ENCODE measurements around the gene ATF7.
"Not testable (repeated sequence)": the region's sequence is repeated elsewhere in the genome, so short reads cannot be mapped to it uniquely, and the experiment has no call there.

Gene ATF7

DNA sequence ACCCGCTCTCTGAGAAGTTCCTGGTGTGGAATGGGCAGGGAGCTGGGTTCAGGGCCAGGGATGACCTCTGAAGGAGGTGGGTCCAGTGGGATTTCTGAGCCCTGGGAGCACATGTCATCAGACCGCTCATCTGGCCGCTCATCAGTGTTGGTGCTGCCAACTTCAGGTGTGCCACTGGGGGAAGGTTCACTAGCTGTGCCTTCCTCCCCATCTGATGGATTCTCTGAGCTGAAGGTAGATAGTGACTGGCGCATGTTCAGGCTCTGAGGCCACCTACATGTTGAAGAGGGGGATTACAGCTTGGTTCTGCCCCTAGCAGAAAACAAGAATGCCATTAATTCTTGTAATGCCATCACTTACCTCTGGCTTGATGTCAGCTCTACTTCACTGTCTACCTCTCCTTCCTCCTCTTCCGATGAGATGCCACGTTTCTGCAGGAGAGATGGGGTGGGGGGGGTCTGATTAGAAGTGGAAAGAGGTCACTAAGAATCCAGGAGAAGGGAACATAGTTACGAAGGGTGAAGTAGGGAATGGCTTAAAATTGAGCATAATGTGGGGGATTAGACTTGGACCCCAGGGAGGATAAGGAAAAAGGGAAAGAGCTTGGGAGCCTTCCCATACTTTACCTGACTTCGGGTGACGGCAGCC is 144.1 kb downstream of the ATF7 start:
- H3K4me3 ChIP-seq (replicated peaks; ENCODE audit: low read depth, low read length), result no peak overlapping the region
- DNase-seq (ENCODE audit: extremely low read depth, insufficient read length), result no peak
- peaks cover 53% of the 10 kb centered on the region for H3K36me3 ChIP-seq (ENCODE audit: control insufficient read depth, insufficient read depth, low read length)
- H3K27me3 ChIP-seq (replicated peaks; ENCODE audit: control insufficient read depth, insufficient read depth, low read length), result no peaks in the 10 kb centered on the region
- TF ChIP-seq, protein P1, sequence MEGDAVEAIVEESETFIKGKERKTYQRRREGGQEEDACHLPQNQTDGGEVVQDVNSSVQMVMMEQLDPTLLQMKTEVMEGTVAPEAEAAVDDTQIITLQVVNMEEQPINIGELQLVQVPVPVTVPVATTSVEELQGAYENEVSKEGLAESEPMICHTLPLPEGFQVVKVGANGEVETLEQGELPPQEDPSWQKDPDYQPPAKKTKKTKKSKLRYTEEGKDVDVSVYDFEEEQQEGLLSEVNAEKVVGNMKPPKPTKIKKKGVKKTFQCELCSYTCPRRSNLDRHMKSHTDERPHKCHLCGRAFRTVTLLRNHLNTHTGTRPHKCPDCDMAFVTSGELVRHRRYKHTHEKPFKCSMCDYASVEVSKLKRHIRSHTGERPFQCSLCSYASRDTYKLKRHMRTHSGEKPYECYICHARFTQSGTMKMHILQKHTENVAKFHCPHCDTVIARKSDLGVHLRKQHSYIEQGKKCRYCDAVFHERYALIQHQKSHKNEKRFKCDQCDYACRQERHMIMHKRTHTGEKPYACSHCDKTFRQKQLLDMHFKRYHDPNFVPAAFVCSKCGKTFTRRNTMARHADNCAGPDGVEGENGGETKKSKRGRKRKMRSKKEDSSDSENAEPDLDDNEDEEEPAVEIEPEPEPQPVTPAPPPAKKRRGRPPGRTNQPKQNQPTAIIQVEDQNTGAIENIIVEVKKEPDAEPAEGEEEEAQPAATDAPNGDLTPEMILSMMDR (IDR thresholded peaks at IDR 0.05; ENCODE audit: insufficient read depth, low read length, poor library complexity, severe bottlenecking), result peak; percentile 26

GRCh38 chr12:53481458-53481857 is 144.7 kb downstream of the ATF7 start:
- not testable (repeated sequence) for H3K27me3 ChIP-seq (replicated peaks; ENCODE audit: control insufficient read depth, insufficient read depth, low read length); H3K4me3 ChIP-seq (replicated peaks; ENCODE audit: low read depth, low read length); DNase-seq (ENCODE audit: extremely low read depth, insufficient read length)
- H3K36me3 ChIP-seq (ENCODE audit: control insufficient read depth, insufficient read depth, low read length), result peaks cover 48% of the 10 kb centered on the region

DNA sequence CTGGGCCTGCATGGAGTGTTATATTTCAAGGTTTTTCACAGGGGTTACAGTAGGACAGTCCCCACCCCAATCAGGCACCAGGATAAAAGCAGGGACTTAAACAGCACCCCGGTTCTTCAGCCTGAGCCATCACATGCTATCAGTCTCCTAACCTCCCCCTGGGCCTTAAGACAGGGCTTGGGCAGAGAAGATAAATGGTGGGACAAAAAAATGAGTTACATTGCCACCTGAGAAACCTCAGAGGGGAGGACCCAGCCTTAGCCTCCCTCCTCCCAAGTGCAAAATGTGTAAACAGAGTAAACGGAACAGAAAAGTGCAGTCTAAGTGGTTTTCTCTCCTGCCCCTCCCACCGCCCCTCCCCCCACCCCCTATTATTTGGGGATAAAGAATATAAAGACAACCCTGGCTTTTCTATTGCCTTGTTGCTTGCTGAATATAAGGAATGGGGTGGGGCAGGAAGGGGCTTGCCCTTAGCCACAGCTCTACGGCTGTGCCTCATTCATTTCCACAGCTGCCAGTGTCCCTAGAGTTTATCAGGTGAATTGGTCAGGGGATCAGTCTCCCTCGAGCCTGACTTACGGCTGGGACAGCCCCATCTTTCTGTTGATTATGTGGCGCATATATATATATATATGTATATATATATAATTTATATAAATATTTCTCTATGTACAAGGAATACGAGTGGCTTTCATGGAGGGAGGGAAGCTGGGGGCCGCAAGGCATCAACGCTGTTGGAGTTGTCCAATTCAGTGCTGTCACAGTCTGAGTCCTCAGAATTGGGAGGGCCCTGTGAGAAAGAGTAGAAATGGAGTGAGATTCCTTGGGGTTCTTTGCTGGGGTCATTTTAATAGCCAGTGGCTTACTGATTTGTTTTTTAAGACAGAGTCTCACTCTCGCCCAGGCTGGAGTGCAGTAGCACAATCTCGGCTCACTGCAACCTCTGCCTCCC is 145.4 kb downstream of the ATF7 start:
- no peak for DNase-seq (ENCODE audit: extremely low read depth, insufficient read length)
- TF ChIP-seq, protein P1 (IDR thresholded peaks at IDR 0.05; ENCODE audit: insufficient read depth, low read length, poor library complexity, severe bottlenecking), result no peak
- H3K36me3 ChIP-seq (ENCODE audit: control insufficient read depth, insufficient read depth, low read length), result peaks cover 48% of the 10 kb centered on the region
- H3K4me3 ChIP-seq (replicated peaks; ENCODE audit: low read depth, low read length), result no peak overlapping the region
- H3K27me3 ChIP-seq (replicated peaks; ENCODE audit: control insufficient read depth, insufficient read depth, low read length), result no peaks in the 10 kb centered on the region

DNA sequence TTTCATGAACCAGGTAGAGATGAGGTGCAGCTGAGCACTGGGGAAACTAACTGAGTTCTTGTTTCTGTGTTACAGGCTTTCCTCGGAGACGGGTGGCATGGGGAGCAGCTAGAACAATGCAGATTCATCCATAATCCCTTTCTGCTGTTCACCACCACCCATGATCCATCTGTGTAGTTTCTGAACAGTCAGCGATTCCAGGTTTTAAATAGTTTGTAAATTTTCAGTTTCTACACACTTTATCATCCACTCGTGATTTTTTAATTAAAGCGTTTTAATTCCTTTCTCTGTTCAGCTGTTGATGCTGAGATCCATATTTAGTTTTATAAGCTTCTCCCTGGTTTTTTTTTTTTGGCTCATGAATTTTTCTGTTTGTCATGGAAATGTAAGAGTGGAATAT is 146.9 kb downstream of the ATF7 start:
- peaks cover 48% of the 10 kb centered on the region for H3K36me3 ChIP-seq (ENCODE audit: control insufficient read depth, insufficient read depth, low read length)
- DNase-seq (ENCODE audit: extremely low read depth, insufficient read length), result no peak
- TF ChIP-seq, protein P1 (IDR thresholded peaks at IDR 0.05; ENCODE audit: insufficient read depth, low read length, poor library complexity, severe bottlenecking), result no peak

DNA sequence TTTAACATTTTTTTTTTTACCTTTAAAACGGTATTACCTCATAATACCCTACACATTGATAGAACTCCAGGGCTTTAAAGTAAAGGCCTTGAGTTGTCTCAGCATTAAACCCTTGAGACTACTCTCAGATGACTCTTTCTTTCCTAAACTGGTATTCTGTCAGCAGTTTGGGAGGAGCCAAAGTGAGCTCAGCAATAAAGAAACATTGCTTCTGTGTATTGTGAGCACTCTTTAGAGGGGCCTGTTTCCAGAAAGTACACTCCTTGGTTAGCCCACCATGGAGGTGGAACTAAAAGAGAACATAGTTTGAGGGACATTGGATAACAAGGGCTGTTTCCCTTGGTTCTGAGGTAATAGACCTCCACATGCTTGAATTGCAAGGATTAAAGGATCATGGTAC is 147.3 kb downstream of the ATF7 start:
- TF ChIP-seq, protein P1 (IDR thresholded peaks at IDR 0.05; ENCODE audit: insufficient read depth, low read length, poor library complexity, severe bottlenecking), result no peak
- Histone ChIP-seq H3K27me3 (replicated peaks; ENCODE audit: control insufficient read depth, insufficient read depth, low read length) (no peaks in the 10 kb centered on the region), H3K4me3 (replicated peaks; ENCODE audit: low read depth, low read length) (no peak overlapping the region), H3K36me3 (ENCODE audit: control insufficient read depth, insufficient read depth, low read length) (peaks cover 47% of the 10 kb centered on the region)
- DNase-seq (ENCODE audit: extremely low read depth, insufficient read length), result no peak

More for the DNA sequence above, 146.9 kb downstream of the ATF7 start:
- Histone ChIP-seq H3K27me3 (replicated peaks; ENCODE audit: control insufficient read depth, insufficient read depth, low read length) (no peaks in the 10 kb centered on the region), H3K4me3 (replicated peaks; ENCODE audit: low read depth, low read length) (no peak overlapping the region)

GRCh38 chr12:53476769-53477209 is 149.4 kb downstream of the ATF7 start:
- Histone ChIP-seq H3K4me3 (replicated peaks; ENCODE audit: low read depth, low read length) (no peak overlapping the region), H3K27me3 (replicated peaks; ENCODE audit: control insufficient read depth, insufficient read depth, low read length) (no peaks in the 10 kb centered on the region), H3K36me3 (ENCODE audit: control insufficient read depth, insufficient read depth, low read length) (peaks cover 40% of the 10 kb centered on the region)
- TF ChIP-seq, protein P1 (IDR thresholded peaks at IDR 0.05; ENCODE audit: insufficient read depth, low read length, poor library complexity, severe bottlenecking), result peak; percentile 41
- no peak for DNase-seq (ENCODE audit: extremely low read depth, insufficient read length)
